HepG2 (cell line): ENCODE data around the gene PPIL3. TPM values are rescaled to one million over a fixed set of nuclear protein-coding genes. Genes with fewer than 3 reads are reported as not detected.

ENCODE experiments used
- ELF4 ChIP-seq: sonication (generic); formaldehyde crosslinking; IDR thresholded peaks from 2 replicates; pipeline ENCODE4 v1.5.0; 2020; ENCODE audit warnings: missing genetic modification reagents, mild to moderate bottlenecking, moderate library complexity, borderline replicate concordance
- FOXO1 ChIP-seq: sonication (generic); formaldehyde crosslinking; IDR thresholded peaks from 2 replicates; pipeline ENCODE4 v1.4.0; 2020; ENCODE audit warnings: missing genetic modification reagents
- KDM2A ChIP-seq: sonication (generic); formaldehyde crosslinking; IDR thresholded peaks from 2 replicates; pipeline ENCODE4 v1.4.0; 2020; ENCODE audit warnings: low read depth, missing genetic modification reagents, borderline replicate concordance
- KDM5B ChIP-seq: sonication (generic); formaldehyde crosslinking; IDR thresholded peaks from 2 replicates; pipeline ENCODE4 v1.4.0; 2020; ENCODE audit warnings: missing genetic modification reagents, mild to moderate bottlenecking, borderline replicate concordance
- MED13 ChIP-seq: sonication (generic); formaldehyde crosslinking; IDR thresholded peaks from 2 replicates; pipeline ENCODE4 v1.5.0; 2020; ENCODE audit warnings: missing genetic modification reagents
- MTF1 ChIP-seq: sonication (generic); formaldehyde crosslinking; IDR thresholded peaks from 2 replicates; pipeline ENCODE4 v1.5.0; 2020; ENCODE audit warnings: missing genetic modification reagents
- NFRKB ChIP-seq: fragments of 450-650 bp; IDR thresholded peaks from 2 replicates; pipeline ENCODE4 v1.6.1; 2017
- PAX8 ChIP-seq: sonication (generic); formaldehyde crosslinking; IDR thresholded peaks from 2 replicates; pipeline ENCODE4 v1.8.0; 2022; ENCODE audit warnings: mild to moderate bottlenecking, missing genetic modification reagents, borderline replicate concordance
- PRPF4 ChIP-seq: fragments of 200-400 bp; formaldehyde crosslinking; IDR thresholded peaks from 2 replicates; pipeline ENCODE4 v1.6.1; 2016; ENCODE audit warnings: low read length, low read depth; ENCODE audit not compliant: poor library complexity, severe bottlenecking
- REXO4 ChIP-seq: sonication (generic); formaldehyde crosslinking; IDR thresholded peaks from 2 replicates; pipeline ENCODE4 v1.8.0; 2022; ENCODE audit warnings: missing genetic modification reagents, mild to moderate bottlenecking, borderline replicate concordance
- RFX5 ChIP-seq: IDR thresholded peaks from 2 replicates; pipeline ENCODE4 v1.6.1; 2011; ENCODE audit warnings: low read depth, low read length, improper control_type of control experiment
- SOX5 ChIP-seq: IDR thresholded peaks from 2 replicates; pipeline ENCODE4 v1.6.1; 2016; ENCODE audit warnings: borderline replicate concordance
- ZNF235 ChIP-seq: sonication (generic); formaldehyde crosslinking; IDR thresholded peaks from 2 replicates; pipeline ENCODE4 v1.8.1; 2023; ENCODE audit warnings: mild to moderate bottlenecking, missing genetic modification reagents, borderline replicate concordance
- ZNF24 ChIP-seq: fragments of 450-650 bp; IDR thresholded peaks from 2 replicates; pipeline ENCODE4 v1.6.1; 2017; ENCODE audit warnings: antibody characterized with exemption, mild to moderate bottlenecking
- ZNF296 ChIP-seq: sonication (generic); formaldehyde crosslinking; conservative IDR thresholded peaks from 2 replicates; pipeline ENCODE4 v1.5.0; 2020; ENCODE audit warnings: mild to moderate bottlenecking, missing genetic modification reagents
- ZNF496 ChIP-seq: sonication (generic); formaldehyde crosslinking; IDR thresholded peaks from 2 replicates; pipeline ENCODE4 v1.8.1; 2023; ENCODE audit warnings: mild to moderate bottlenecking, moderate library complexity, missing genetic modification reagents; ENCODE audit not compliant: insufficient replicate concordance
- ZNF619 ChIP-seq: sonication (generic); formaldehyde crosslinking; IDR thresholded peaks from 2 replicates; pipeline ENCODE4 v1.4.0; 2020; ENCODE audit warnings: mild to moderate bottlenecking, missing genetic modification reagents
- polyA plus RNA-seq, 8 experiments: library from polyadenylated mRNA; depleted of rRNA in 3 of 8; stranded (reverse) in 7 of 8; unstranded in 1 of 8; fragments of >200 nt; fragmentation: Illumina TruSeq in 4 of 8; extraction: Trizol in 4 of 8; gene quantifications; 2 replicates each; pipeline versions ENCODE4 v1.2.1 to v1.2.3, GENCODE V29; 2011 to 2016; ENCODE audit warnings: low read depth in 4 of 8, missing spikeins in 1 of 8, mixed read lengths in 1 of 8; ENCODE audit not compliant: insufficient read depth in 1 of 8
- total RNA-seq, 5 experiments: library from RNA; depleted of rRNA; stranded (reverse); fragments of >200 nt; fragmentation: Illumina TruSeq; extraction: Trizol; gene quantifications; 2 replicates each; pipeline ENCODE4 v1.2.3, GENCODE V29; 2016; ENCODE audit warnings: low read depth in 1 of 5
- TF ChIP-seq, protein P1 (sequence below): IDR thresholded peaks from 2 replicates; pipeline ENCODE4 v1.6.1; 2016; ENCODE audit warnings: mild to moderate bottlenecking
- TF ChIP-seq, protein P2 (sequence below): sonication (generic); formaldehyde crosslinking; IDR thresholded peaks from 2 replicates; pipeline ENCODE4 v1.5.1; 2020; ENCODE audit warnings: mild to moderate bottlenecking, missing genetic modification reagents, moderate library complexity
- TF ChIP-seq, protein P3 (sequence below): sonication (generic); formaldehyde crosslinking; IDR thresholded peaks from 2 replicates; pipeline ENCODE4; 2020; ENCODE audit warnings: missing genetic modification reagents, mild to moderate bottlenecking, borderline replicate concordance
- TF ChIP-seq, protein P4 (sequence below): sonication (generic); formaldehyde crosslinking; IDR thresholded peaks from 2 replicates; pipeline ENCODE4 v1.4.0; 2020; ENCODE audit warnings: missing genetic modification reagents
- TF ChIP-seq, protein P5 (sequence below): IDR thresholded peaks from 2 replicates; pipeline ENCODE4 v1.6.1; 2016

Gene PPIL3
- total and polyA plus RNA-seq, 2 of the 13 experiments (the other 11 are each of a cell fraction or from before 2014, with no cell fraction given) = 98.7 to 107 TPM

DNA sequence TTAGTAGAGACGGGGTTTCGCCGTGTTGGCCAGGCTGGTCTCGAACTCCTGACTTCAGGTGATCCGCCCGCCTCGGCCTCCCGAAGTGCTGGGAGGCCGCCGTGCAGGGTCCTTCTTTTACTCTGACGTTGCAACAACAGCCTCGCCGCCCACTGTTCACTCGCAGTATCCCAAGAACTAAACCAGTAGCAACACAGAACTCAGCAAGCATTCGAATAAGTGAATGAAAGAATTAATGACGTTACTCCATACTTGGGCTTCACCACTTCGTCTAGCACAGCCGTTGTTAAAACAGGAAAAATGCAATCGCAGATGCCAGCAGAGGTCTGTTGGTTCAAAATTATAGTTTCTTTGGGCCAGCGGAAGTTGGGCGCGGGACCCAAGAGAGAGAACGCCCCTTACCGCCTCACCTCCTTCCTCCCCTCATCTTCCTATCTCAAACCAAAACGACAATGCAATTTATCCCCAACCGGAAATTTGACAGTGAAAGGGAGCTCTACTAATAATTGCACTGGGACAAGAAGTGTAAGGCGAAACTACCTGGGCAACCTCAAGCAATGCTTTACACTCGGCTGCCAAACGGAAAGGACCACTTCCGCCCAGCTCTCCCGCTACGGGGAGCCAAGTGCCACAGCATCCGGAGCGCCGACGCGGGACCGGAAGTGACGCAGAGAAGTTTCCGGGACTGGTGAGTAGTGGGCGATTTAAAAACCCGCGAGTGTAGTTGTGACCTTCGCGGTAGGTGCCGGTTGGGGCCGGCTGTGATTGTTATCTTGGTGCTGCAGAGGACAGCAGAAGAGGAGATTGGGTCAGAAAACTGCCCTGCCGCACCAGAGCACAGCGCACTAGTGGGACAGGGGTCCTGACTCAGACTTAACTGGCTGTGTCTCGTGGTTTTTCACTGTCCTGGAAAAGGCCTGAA, at the start of gene PPIL3, which contains the start of gene NIF3L1 (continued):
- TF ChIP-seq, protein P1, sequence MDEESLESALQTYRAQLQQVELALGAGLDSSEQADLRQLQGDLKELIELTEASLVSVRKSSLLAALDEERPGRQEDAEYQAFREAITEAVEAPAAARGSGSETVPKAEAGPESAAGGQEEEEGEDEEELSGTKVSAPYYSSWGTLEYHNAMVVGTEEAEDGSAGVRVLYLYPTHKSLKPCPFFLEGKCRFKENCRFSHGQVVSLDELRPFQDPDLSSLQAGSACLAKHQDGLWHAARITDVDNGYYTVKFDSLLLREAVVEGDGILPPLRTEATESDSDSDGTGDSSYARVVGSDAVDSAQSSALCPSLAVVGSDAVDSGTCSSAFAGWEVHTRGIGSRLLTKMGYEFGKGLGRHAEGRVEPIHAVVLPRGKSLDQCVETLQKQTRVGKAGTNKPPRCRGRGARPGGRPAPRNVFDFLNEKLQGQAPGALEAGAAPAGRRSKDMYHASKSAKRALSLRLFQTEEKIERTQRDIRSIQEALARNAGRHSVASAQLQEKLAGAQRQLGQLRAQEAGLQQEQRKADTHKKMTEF (CRISPR knock-in tag) = peak; percentile 91
- TF ChIP-seq, protein P2, sequence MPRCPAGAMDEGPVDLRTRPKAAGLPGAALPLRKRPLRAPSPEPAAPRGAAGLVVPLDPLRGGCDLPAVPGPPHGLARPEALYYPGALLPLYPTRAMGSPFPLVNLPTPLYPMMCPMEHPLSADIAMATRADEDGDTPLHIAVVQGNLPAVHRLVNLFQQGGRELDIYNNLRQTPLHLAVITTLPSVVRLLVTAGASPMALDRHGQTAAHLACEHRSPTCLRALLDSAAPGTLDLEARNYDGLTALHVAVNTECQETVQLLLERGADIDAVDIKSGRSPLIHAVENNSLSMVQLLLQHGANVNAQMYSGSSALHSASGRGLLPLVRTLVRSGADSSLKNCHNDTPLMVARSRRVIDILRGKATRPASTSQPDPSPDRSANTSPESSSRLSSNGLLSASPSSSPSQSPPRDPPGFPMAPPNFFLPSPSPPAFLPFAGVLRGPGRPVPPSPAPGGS (CRISPR knock-in tag) = no peak; the same call in 1 of the 2 replicates
- no peak for TF ChIP-seq FOXO1 (CRISPR knock-in tag)
- no peak for TF ChIP-seq PRPF4
- TF ChIP-seq, protein P3, sequence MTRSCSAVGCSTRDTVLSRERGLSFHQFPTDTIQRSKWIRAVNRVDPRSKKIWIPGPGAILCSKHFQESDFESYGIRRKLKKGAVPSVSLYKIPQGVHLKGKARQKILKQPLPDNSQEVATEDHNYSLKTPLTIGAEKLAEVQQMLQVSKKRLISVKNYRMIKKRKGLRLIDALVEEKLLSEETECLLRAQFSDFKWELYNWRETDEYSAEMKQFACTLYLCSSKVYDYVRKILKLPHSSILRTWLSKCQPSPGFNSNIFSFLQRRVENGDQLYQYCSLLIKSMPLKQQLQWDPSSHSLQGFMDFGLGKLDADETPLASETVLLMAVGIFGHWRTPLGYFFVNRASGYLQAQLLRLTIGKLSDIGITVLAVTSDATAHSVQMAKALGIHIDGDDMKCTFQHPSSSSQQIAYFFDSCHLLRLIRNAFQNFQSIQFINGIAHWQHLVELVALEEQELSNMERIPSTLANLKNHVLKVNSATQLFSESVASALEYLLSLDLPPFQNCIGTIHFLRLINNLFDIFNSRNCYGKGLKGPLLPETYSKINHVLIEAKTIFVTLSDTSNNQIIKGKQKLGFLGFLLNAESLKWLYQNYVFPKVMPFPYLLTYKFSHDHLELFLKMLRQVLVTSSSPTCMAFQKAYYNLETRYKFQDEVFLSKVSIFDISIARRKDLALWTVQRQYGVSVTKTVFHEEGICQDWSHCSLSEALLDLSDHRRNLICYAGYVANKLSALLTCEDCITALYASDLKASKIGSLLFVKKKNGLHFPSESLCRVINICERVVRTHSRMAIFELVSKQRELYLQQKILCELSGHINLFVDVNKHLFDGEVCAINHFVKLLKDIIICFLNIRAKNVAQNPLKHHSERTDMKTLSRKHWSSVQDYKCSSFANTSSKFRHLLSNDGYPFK (CRISPR knock-in tag) = peak; percentile 96
- peak; percentile 77 for TF ChIP-seq RFX5
- TF ChIP-seq, protein P4, sequence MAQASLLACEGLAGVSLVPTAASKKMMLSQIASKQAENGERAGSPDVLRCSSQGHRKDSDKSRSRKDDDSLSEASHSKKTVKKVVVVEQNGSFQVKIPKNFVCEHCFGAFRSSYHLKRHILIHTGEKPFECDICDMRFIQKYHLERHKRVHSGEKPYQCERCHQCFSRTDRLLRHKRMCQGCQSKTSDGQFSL (CRISPR knock-in tag) = no peak
- TF ChIP-seq NFRKB = no peak
- TF ChIP-seq KDM5B (CRISPR knock-in tag) = peak; percentile 66; the same call in 1 of the 2 replicates
- TF ChIP-seq ZNF496 (CRISPR knock-in tag) = no peak
- peak; percentile 91 for TF ChIP-seq ZNF24
- peak; percentile 94 for TF ChIP-seq KDM2A
- TF ChIP-seq MED13 = peak; percentile 87
- peak; percentile 9 for TF ChIP-seq ZNF619 (CRISPR knock-in tag)
- TF ChIP-seq MTF1 (CRISPR knock-in tag) = 0 out of 2 replicates have a peak, but pooled peaks have one; percentile 30
- TF ChIP-seq ELF4 = 0 out of 2 replicates have a peak, but pooled peaks have one; percentile 17
- TF ChIP-seq ZNF296 (CRISPR knock-in tag) = no peak
- no peak for TF ChIP-seq ZNF235 (CRISPR knock-in tag)
- TF ChIP-seq, protein P5, sequence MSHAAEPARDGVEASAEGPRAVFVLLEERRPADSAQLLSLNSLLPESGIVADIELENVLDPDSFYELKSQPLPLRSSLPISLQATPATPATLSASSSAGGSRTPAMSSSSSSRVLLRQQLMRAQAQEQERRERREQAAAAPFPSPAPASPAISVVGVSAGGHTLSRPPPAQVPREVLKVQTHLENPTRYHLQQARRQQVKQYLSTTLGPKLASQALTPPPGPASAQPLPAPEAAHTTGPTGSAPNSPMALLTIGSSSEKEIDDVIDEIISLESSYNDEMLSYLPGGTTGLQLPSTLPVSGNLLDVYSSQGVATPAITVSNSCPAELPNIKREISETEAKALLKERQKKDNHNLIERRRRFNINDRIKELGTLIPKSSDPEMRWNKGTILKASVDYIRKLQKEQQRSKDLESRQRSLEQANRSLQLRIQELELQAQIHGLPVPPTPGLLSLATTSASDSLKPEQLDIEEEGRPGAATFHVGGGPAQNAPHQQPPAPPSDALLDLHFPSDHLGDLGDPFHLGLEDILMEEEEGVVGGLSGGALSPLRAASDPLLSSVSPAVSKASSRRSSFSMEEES (CRISPR knock-in tag) = peak; percentile 23; the same call in 1 of the 2 replicates
- no peak; the same call in 1 of the 2 replicates for TF ChIP-seq SOX5 (CRISPR knock-in tag)
- peak; percentile 56; the same call in 1 of the 2 replicates for TF ChIP-seq REXO4 (CRISPR knock-in tag)
- no peak for TF ChIP-seq PAX8 (CRISPR knock-in tag)
